BLaER1 treated with 17β-estradiol and CSF1 and Interleukin-3, amounts not matched to agents 10 nM and 100 nM (cell line): Measurements from ENCODE around the gene NDUFB10.

Experiments
- H3K27ac ChIP-seq, 11 experiments: shearing (Covaris generic); formaldehyde crosslinking; 2 replicates each; pipeline ENCODE4 v1.8.1; 2022
- H3K27me3 ChIP-seq, 11 experiments: shearing (Covaris generic); formaldehyde crosslinking; 2 replicates each; pipeline ENCODE4 v1.8.1; 2022
- H3K36me3 ChIP-seq, 11 experiments: shearing (Covaris generic); formaldehyde crosslinking; 2 replicates each; pipeline ENCODE4 v1.8.1; 2022
- H3K4me1 ChIP-seq, 10 experiments: shearing (Covaris generic); formaldehyde crosslinking; 2 replicates each; pipeline ENCODE4 v1.8.1; 2022
- H3K4me2 ChIP-seq, 11 experiments: shearing (Covaris generic); formaldehyde crosslinking; 2 replicates each; pipeline ENCODE4 v1.8.1; 2022
- H3K4me3 ChIP-seq, 10 experiments: shearing (Covaris generic); formaldehyde crosslinking; 2 replicates each; pipeline ENCODE4 v1.8.1; 2022
- H3K9ac ChIP-seq, 11 experiments: shearing (Covaris generic); formaldehyde crosslinking; 2 replicates each; pipeline ENCODE4 v1.8.1; 2022
- H3K9me3 ChIP-seq, 11 experiments: shearing (Covaris generic); formaldehyde crosslinking; replicated peaks in 1 of 11; 2 replicates each; pipeline ENCODE4 v1.8.1; 2022
- H4K20me1 ChIP-seq, 11 experiments: shearing (Covaris generic); formaldehyde crosslinking; 2 replicates each; pipeline ENCODE4 v1.8.1; 2022
- Cebpa-rat ChIP-seq, 11 experiments: shearing (Covaris generic); IDR thresholded peaks; 2 replicates each; pipeline ENCODE4 v1.8.1; 2022

Gene NDUFB10

DNA sequence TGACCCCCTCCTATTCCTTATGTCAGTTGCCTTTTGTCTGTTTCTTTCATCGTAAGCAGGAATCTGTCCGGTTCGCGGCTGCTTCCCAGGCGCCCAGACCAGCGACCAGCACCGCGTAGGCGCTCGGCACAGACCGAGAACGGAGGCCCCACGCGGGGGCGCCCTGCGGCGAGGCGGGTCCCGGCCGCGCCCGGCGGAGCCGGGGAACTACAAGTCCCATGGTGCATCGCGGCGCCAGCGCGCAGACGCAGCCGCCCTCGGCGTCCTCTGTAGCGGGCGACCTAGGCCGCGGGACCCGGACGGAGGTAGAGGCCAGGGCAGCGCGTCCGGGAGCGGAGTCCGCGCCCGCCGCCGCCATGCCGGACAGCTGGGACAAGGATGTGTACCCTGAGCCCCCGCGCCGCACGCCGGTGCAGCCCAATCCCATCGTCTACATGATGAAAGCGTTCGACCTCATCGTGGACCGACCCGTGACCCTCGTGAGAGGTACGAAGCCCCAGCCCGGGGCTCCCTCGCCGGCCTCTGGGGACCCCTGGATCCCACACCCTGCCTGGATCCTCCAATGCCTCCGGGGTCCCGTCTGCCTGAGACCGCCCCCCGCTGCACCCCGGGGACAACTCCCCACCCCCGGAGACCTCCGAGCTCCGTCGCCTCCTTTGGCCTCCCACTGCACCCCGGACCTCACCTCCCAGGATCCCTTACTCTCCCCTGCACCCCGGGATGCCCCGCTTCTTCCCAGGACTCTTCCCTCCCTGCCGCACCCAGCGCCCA, at the start of gene NDUFB10:
NDUFB10 (plus strand) TSS at position 270 of the 771 bp plus-strand sequence; CDS start at position 357, 87 bp downstream.
- TF ChIP-seq Cebpa-rat (IDR thresholded peaks at IDR 0.05), result no peak
- H3K4me2 ChIP-seq, result peak within 1 kb of the TSS; percentile 79 to 97 (median 95)
- H3K36me3 ChIP-seq, result peaks cover 21 to 34% (median 30%) of the 10 kb centered on the region in 11 experiments
- H3K27ac ChIP-seq, result peak within 1 kb of the TSS; percentile 44 to 92 (median 87)
- peaks cover 34 to 41% (median 39%) of the 10 kb centered on the region in 10 experiments for H3K4me1 ChIP-seq
- peak within 1 kb of the TSS; percentile 87 to 97 (median 92) for H3K9ac ChIP-seq
- peaks cover 32 to 47% (median 44%) of the 10 kb centered on the region in 11 experiments for H4K20me1 ChIP-seq
- no peaks in the 10 kb centered on the region for H3K27me3 ChIP-seq
- H3K4me3 ChIP-seq, result peak within 1 kb of the TSS; percentile 70 to 96 (median 88)
- H3K9me3 ChIP-seq, result no peaks in the 10 kb centered on the region; a peak in 1 of 22 replicates

DNA sequence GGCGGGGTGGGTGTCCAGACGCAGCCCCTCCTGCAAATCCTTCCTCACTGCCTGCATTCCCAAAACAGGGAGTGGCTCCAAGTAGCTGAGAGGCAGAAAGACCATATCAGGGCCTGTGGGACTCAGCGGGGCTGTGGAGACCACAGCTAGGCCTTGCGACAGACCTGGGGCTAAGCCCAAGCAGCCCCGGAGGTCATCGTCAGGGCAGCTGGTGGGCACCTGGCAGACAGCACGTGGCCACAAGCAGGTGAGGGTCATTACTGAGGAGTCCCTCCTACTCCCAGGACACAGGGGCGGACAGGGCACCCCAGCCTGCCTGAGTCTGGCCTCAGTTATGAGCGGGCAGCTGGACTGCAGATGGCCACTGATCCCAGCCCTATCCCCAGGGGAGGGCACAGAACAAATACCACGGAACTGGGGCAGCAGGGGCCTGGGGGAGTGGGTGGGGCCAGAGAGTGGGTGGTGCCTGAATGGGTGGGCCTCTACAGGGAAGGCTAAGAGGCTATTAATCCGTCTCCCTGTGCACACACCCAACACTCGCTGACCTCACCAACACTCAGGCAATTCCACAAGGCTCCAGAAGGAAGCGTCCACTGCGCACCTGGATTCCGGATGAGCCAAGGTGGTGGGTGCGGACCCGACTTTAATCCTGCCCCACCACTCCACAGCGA, 49.6 kb upstream of the NDUFB10 start:
- no peak for TF ChIP-seq Cebpa-rat (IDR thresholded peaks at IDR 0.05)
- Histone ChIP-seq H3K27me3 (peaks cover 39 to 56% (median 51%) of the 10 kb centered on the region in 11 experiments), H4K20me1 (peaks cover 0 to 39% (median 0%) of the 10 kb centered on the region in 11 experiments; a peak in 4 of 22 replicates), H3K9me3 (no peaks in the 10 kb centered on the region), H3K4me1 (peaks cover 0 to 16% (median 9%) of the 10 kb centered on the region in 10 experiments; a peak in 13 of 20 replicates), H3K27ac (no peak overlapping the region), H3K36me3 (no peaks in the 10 kb centered on the region), H3K9ac (no peak overlapping the region; a peak in 1 of 22 replicates), H3K4me2 (no peak overlapping the region), H3K4me3 (no peak overlapping the region)

DNA sequence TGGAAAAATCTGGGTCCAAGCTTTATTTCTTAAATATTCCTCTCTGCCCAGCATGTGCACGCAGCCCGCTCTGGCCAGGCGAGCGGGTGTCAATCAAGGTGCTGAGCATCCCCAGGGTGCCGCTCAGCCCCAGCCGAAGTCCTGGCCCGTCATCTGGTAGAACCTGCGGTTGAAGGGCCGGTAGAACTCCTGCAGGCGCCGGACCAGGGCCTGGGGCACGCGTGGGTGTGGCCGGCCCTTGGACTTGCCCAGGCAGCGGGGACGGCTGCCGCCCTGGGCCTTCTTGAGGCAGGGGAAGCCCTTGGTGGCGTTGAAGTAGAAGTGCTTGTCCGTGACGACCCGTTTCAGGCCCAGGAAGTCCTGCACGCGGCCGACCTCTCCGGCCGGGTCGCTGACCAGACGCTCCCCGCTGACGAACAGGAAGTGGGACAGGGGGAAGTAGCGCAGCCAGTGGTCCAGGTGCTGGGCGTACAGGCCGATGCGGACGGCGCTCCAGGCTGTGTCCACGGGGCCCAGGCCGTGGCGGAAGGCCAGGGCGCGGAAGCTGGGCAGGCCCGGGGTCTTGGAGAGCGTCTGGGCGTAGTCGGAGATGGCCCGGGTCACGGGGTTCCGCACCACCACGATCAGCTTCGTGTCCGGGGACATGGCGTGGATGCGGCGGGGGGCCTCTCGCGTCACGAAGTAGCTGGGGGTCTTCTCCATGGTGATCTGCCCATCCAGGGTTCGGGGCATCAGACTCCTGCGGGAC, 47.7 kb upstream of the NDUFB10 start:
- H3K4me1 ChIP-seq, result peaks cover 0 to 11% (median 5%) of the 10 kb centered on the region in 10 experiments; a peak in 8 of 20 replicates
- H3K9ac ChIP-seq, result no peak overlapping the region
- H4K20me1 ChIP-seq, result peaks cover 0 to 32% (median 0%) of the 10 kb centered on the region in 11 experiments; a peak in 6 of 22 replicates
- no peak overlapping the region for H3K4me3 ChIP-seq
- no peak overlapping the region for H3K4me2 ChIP-seq
- H3K9me3 ChIP-seq, result no peaks in the 10 kb centered on the region
- no peak overlapping the region for H3K27ac ChIP-seq
- peaks cover 51 to 68% (median 65%) of the 10 kb centered on the region in 11 experiments for H3K27me3 ChIP-seq
- no peaks in the 10 kb centered on the region for H3K36me3 ChIP-seq
- TF ChIP-seq Cebpa-rat (IDR thresholded peaks at IDR 0.05), result no peak

DNA sequence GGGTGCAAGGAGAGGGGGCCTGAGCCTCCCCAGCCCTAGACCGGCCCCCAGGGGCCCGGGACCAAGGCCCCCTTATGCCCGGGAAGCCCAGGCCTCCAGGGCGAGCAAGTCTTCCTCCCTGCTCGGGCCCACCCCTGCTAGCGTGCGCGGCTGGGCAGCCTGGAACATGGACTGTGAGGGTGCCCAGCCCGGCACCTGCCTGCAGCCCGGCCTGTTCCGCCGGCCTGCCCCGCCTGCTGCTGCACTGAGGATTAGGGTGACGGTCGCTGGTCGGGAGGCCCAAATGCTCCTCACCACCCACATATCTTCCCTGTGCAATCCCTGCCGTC, 47.2 kb upstream of the NDUFB10 start:
- Histone ChIP-seq H3K27ac (no peak overlapping the region), H3K4me1 (peaks cover 0 to 11% (median 3%) of the 10 kb centered on the region in 10 experiments; a peak in 6 of 20 replicates), H3K27me3 (peaks cover 54 to 68% (median 65%) of the 10 kb centered on the region in 11 experiments), H3K36me3 (no peaks in the 10 kb centered on the region), H3K4me2 (no peak overlapping the region), H3K4me3 (no peak overlapping the region), H3K9me3 (no peaks in the 10 kb centered on the region), H4K20me1 (peaks cover 0 to 29% (median under 1%) of the 10 kb centered on the region in 11 experiments; a peak in 7 of 22 replicates), H3K9ac (no peak overlapping the region)
- TF ChIP-seq Cebpa-rat (IDR thresholded peaks at IDR 0.05), result no peak

DNA sequence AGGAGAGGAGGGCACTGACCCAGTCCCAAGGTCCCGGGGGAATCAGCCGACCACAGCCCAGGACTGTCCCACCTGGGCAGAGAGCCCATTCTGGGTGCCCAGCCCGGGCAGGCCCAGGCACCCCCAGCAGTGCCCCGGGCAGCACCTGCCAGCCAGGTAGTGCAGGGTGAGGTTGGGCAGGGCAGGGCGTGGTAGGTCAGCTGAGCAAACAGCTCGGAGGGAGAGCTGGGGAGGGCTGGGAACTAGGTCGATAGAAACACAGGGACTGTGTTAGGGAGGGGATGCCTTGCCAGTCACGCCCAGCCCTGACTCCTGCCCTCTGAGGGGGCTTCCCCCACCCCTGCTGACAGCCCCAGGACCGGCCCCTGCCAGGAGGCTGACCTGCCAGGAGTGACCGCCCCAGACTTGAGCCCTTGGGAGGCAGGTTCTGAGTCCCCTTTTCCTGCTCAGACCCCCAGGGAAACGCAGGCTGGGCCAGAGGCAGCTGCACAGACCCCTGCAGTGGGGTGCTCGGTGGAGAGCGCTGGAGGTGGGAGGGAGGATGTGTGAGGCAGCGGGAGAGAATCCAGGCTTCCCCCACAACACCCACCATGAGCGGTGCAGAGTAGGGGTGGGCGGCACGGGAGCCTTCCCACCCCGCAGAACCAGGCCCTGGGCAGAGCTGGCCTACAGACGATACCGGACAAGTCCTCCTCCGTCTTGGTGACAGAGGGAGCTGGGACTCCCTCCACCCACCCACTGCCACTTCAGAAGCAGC, 45.8 kb upstream of the NDUFB10 start:
- no peak overlapping the region for H3K27ac ChIP-seq
- H3K36me3 ChIP-seq, result no peaks in the 10 kb centered on the region
- peaks cover 0 to 35% (median 5%) of the 10 kb centered on the region in 11 experiments; a peak in 8 of 22 replicates for H4K20me1 ChIP-seq
- H3K9ac ChIP-seq, result no peak overlapping the region; a peak in 1 of 22 replicates
- peaks cover 0 to 2% (median 0%) of the 10 kb centered on the region in 10 experiments; a peak in 3 of 20 replicates for H3K4me1 ChIP-seq
- no peak overlapping the region for H3K4me3 ChIP-seq
- no peaks in the 10 kb centered on the region for H3K9me3 ChIP-seq
- peaks cover 55 to 68% (median 65%) of the 10 kb centered on the region in 11 experiments for H3K27me3 ChIP-seq
- H3K4me2 ChIP-seq, result no peak overlapping the region
- no peak for TF ChIP-seq Cebpa-rat (IDR thresholded peaks at IDR 0.05)

DNA sequence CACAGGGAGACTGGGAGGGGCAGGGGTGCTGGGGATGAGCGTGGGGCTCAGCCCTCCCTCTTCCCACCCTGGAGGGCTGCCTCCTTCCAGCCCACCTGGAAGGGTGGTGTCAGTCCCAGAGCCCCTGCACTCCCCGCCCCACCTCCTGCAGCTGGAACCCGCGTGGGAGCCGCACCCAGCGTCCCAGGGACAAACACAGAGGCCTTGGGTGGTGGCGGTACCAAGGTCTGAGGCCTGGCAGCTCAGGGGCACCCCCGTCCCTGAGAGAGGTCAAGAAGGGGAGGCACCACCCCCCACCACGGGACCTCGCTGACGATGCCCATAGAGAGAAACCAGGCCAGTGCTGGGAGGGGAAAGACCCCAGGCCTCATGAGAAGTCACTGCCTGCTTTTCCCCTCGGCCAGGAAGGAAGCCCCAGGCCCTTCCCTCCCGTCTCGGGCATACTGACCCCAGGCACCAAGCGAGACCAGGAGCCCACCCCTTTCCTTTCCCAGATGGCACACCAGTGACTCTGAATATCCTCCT, 45.2 kb upstream of the NDUFB10 start:
- TF ChIP-seq Cebpa-rat (IDR thresholded peaks at IDR 0.05), result no peak
- Histone ChIP-seq H3K36me3 (no peaks in the 10 kb centered on the region), H3K4me2 (no peak overlapping the region), H3K4me1 (no peaks in the 10 kb centered on the region), H3K4me3 (no peak overlapping the region), H3K27ac (no peak overlapping the region), H3K9ac (peak overlapping the region in 1 of 11 experiments; percentile 3; a peak in 1 of 22 replicates), H3K27me3 (peaks cover 55 to 68% (median 65%) of the 10 kb centered on the region in 11 experiments), H3K9me3 (no peaks in the 10 kb centered on the region), H4K20me1 (peaks cover 0 to 40% (median 10%) of the 10 kb centered on the region in 11 experiments; a peak in 11 of 22 replicates)

DNA sequence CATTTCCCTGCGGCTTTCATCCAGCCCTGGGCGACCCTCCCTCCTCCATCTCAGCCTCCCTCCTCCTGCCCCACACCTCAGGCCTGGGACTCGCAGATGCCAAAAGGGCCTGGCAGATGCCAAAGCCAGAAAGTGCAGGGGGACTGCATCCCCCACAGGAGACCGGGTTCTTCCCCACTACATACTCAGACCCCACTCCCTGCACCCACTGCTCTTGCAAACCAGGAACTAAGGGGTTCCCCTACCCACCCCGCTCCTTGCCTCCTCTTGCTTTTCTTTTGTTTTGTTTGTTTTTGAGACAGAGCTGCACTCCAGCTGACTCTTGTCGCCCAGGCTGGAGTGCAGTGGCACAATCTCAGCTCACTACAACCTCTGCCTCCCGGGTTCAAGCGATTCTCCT, 44.4 kb upstream of the NDUFB10 start:
- Histone ChIP-seq H3K9ac (no peak overlapping the region), H3K9me3 (no peaks in the 10 kb centered on the region), H4K20me1 (peaks cover 0 to 48% (median 17%) of the 10 kb centered on the region in 11 experiments; a peak in 12 of 22 replicates), H3K27ac (no peak overlapping the region), H3K36me3 (no peaks in the 10 kb centered on the region), H3K4me1 (no peaks in the 10 kb centered on the region), H3K4me3 (no peak overlapping the region), H3K4me2 (no peak overlapping the region), H3K27me3 (peaks cover 64 to 72% (median 70%) of the 10 kb centered on the region in 11 experiments)
- TF ChIP-seq Cebpa-rat (IDR thresholded peaks at IDR 0.05), result no peak
